SU-DHL-6 (cell line): Measurements from ENCODE around the gene ACVRL1.

Experiments used
- H2AFZ ChIP-seq: fragments of 200-600 bp; sonication (generic); 2 replicates; pipeline ENCODE4 v1.6.1; 2014; ENCODE audit warnings: low read depth, mild to moderate bottlenecking, moderate library complexity, mixed read lengths, antibody characterized with exemption, low read length; ENCODE audit not compliant: severe bottlenecking
- H3F3A ChIP-seq: fragments of 200-600 bp; shearing (Covaris generic); 2 replicates; pipeline ENCODE4 v1.6.0; 2016; ENCODE audit warnings: antibody characterized with exemption, mild to moderate bottlenecking; ENCODE audit not compliant: insufficient read depth
- H3K27ac ChIP-seq: fragments of 200-600 bp; sonication (generic); 2 replicates; pipeline ENCODE4 v1.5.1; 2016; ENCODE audit warnings: low read depth, mild to moderate bottlenecking, low read length, moderate library complexity, mixed read lengths
- H3K27me3 ChIP-seq: fragments of 200-600 bp; sonication (generic), shearing (Covaris generic); 2 replicates; pipeline ENCODE4 v1.6.0; 2014; ENCODE audit warnings: mild to moderate bottlenecking, low read length
- H3K36me3 ChIP-seq: fragments of 200-600 bp; sonication (generic); 2 replicates; pipeline ENCODE4 v1.6.1; 2014; ENCODE audit warnings: mild to moderate bottlenecking, low read length, mixed read lengths
- H3K4me2 ChIP-seq: fragments of 300-600, 200-600 bp; shearing (Covaris generic), sonication (generic); 2 replicates; pipeline ENCODE4 v1.6.0; 2014; ENCODE audit warnings: low read length, low read depth, mild to moderate bottlenecking; ENCODE audit not compliant: poor library complexity, severe bottlenecking
- H3K4me3 ChIP-seq: fragments of 200-600 bp; sonication (generic); 2 replicates; pipeline ENCODE4 v1.5.1; 2014; ENCODE audit warnings: antibody characterized with exemption, low read length, mild to moderate bottlenecking, mixed read lengths; ENCODE audit not compliant: insufficient read depth, poor library complexity, severe bottlenecking
- H3K79me2 ChIP-seq: fragments of 200-600 bp; sonication (generic); 2 replicates; pipeline ENCODE4 v1.6.1; 2014; ENCODE audit warnings: mild to moderate bottlenecking, low read length, moderate library complexity; ENCODE audit not compliant: insufficient read depth
- H3K9ac ChIP-seq: fragments of 200-600 bp; sonication (generic); 2 replicates; pipeline ENCODE4 v1.7.0; 2014; ENCODE audit warnings: mild to moderate bottlenecking, low read length
- H3K9me2 ChIP-seq: fragments of 200-600 bp; sonication (generic); replicated peaks from 2 replicates; pipeline ENCODE4 v1.6.1; 2014; ENCODE audit warnings: low read length; ENCODE audit not compliant: insufficient read depth
- H3K9me3 ChIP-seq: fragments of 200-600 bp; sonication (generic); 2 replicates; pipeline ENCODE4 v1.6.1; 2014; ENCODE audit warnings: low read length, mixed read lengths; ENCODE audit not compliant: insufficient read depth
- H4K20me1 ChIP-seq: fragments of 200-600 bp; sonication (generic); 2 replicates; pipeline ENCODE4 v1.6.1; 2014; ENCODE audit warnings: low read depth, mild to moderate bottlenecking, antibody characterized with exemption, low read length, moderate library complexity, mixed read lengths
- EZH2phosphoT487 ChIP-seq: fragments of 200-600 bp; sonication (generic), shearing (Covaris generic); conservative IDR thresholded peaks from 2 replicates; pipeline ENCODE4 v1.6.1; 2018; ENCODE audit warnings: mild to moderate bottlenecking, antibody characterized with exemption, low read length, moderate library complexity, mixed read lengths
- TF ChIP-seq, protein P1 (sequence below): fragments of 200-600 bp; sonication (generic); IDR thresholded peaks from one replicate; pipeline ENCODE4 v1.5.1; 2017; ENCODE audit warnings: antibody characterized with exemption, mild to moderate bottlenecking, low read length, moderate library complexity; ENCODE audit not compliant: insufficient read depth, poor library complexity, severe bottlenecking

Gene ACVRL1

DNA sequence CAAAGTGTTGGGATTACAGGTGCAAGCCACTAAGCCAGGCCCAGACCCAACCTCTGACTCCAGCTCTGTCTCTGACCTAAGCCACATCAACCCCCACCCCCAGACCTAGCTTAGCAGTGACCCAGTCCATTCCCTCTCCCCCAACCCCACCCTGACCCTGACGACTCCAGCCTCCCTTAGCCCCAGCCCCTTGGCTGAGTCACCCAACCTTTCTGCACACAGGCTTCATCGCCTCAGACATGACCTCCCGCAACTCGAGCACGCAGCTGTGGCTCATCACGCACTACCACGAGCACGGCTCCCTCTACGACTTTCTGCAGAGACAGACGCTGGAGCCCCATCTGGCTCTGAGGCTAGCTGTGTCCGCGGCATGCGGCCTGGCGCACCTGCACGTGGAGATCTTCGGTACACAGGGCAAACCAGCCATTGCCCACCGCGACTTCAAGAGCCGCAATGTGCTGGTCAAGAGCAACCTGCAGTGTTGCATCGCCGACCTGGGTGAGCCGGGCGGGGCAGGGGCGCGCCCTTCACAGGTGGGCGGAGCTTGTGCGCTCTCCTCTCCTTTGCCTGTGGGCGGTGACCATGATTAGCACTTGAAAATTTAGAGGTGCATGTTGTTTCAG is 7.8 kb downstream of the ACVRL1 start:
- H3K4me2 ChIP-seq = no peak overlapping the region
- no peaks in the 10 kb centered on the region for H3K27me3 ChIP-seq
- no peaks in the 10 kb centered on the region for H3K9me2 ChIP-seq
- no peak for TF ChIP-seq EZH2phosphoT487
- TF ChIP-seq, protein P1, sequence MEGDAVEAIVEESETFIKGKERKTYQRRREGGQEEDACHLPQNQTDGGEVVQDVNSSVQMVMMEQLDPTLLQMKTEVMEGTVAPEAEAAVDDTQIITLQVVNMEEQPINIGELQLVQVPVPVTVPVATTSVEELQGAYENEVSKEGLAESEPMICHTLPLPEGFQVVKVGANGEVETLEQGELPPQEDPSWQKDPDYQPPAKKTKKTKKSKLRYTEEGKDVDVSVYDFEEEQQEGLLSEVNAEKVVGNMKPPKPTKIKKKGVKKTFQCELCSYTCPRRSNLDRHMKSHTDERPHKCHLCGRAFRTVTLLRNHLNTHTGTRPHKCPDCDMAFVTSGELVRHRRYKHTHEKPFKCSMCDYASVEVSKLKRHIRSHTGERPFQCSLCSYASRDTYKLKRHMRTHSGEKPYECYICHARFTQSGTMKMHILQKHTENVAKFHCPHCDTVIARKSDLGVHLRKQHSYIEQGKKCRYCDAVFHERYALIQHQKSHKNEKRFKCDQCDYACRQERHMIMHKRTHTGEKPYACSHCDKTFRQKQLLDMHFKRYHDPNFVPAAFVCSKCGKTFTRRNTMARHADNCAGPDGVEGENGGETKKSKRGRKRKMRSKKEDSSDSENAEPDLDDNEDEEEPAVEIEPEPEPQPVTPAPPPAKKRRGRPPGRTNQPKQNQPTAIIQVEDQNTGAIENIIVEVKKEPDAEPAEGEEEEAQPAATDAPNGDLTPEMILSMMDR = no peak
- no peak overlapping the region for H2AFZ ChIP-seq
- no peak overlapping the region for H3K4me3 ChIP-seq
- no peaks in the 10 kb centered on the region for H4K20me1 ChIP-seq
- H3K27ac ChIP-seq = no peak overlapping the region
- no peaks in the 10 kb centered on the region for H3K79me2 ChIP-seq
- no peaks in the 10 kb centered on the region for H3F3A ChIP-seq
- H3K36me3 ChIP-seq = no peaks in the 10 kb centered on the region
- no peaks in the 10 kb centered on the region for H3K9me3 ChIP-seq
- H3K9ac ChIP-seq = no peak overlapping the region

DNA sequence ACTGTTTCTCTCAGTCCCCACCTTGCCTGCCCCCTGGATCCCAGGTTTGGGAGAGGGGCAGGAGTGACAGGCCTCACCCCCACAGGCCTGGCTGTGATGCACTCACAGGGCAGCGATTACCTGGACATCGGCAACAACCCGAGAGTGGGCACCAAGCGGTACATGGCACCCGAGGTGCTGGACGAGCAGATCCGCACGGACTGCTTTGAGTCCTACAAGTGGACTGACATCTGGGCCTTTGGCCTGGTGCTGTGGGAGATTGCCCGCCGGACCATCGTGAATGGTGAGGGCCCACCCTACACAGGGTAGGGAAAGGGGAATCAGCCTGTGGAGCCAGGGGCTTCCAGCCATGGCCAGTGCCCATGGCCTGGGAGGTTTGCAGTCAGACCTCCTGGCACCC is 8.6 kb downstream of the ACVRL1 start:
- Histone ChIP-seq H2AFZ (no peak overlapping the region), H3K9me3 (no peaks in the 10 kb centered on the region), H3K9ac (no peak overlapping the region), H3K27ac (no peak overlapping the region), H4K20me1 (no peaks in the 10 kb centered on the region), H3K79me2 (no peaks in the 10 kb centered on the region), H3F3A (no peaks in the 10 kb centered on the region), H3K36me3 (no peaks in the 10 kb centered on the region), H3K27me3 (no peaks in the 10 kb centered on the region), H3K9me2 (no peaks in the 10 kb centered on the region), H3K4me3 (no peak overlapping the region), H3K4me2 (no peak overlapping the region)
- TF ChIP-seq EZH2phosphoT487 = no peak
- TF ChIP-seq, protein P1 = no peak

DNA sequence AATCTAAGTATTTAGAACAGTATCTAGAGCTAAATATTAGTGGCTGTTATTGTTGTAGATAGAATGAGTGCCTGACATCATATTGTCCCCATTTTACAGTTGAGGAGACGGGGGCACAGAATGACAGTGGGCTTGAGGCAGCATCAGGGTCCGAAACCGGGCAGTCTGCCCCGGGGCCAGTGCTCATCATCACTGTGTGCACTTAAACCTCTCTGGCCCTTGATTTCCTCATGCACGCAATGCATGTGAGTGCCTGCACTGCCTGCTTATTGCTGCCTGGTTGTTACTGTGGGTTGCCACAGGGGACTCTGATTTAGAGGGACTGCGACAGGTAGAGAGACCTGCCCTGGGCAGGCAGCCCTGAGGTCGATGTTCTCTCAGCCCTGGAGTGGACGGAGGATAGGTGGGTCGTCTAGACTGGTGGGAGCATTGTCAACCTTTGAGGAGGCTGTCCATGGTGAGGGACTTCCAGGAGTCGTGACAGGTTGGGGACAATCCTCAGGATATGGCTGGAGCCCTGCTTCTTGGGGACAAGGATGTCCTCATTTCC is 9.8 kb downstream of the ACVRL1 start:
- H3K9me3 ChIP-seq = no peaks in the 10 kb centered on the region
- no peaks in the 10 kb centered on the region for H3F3A ChIP-seq
- TF ChIP-seq, protein P1 = no peak
- no peak for TF ChIP-seq EZH2phosphoT487
- no peak overlapping the region for H3K4me3 ChIP-seq
- H3K27ac ChIP-seq = no peak overlapping the region
- H3K4me2 ChIP-seq = no peak overlapping the region
- H2AFZ ChIP-seq = no peak overlapping the region
- no peaks in the 10 kb centered on the region for H3K27me3 ChIP-seq
- no peaks in the 10 kb centered on the region for H3K36me3 ChIP-seq
- H3K9ac ChIP-seq = no peak overlapping the region
- H4K20me1 ChIP-seq = no peaks in the 10 kb centered on the region
- H3K79me2 ChIP-seq = no peaks in the 10 kb centered on the region
- no peaks in the 10 kb centered on the region for H3K9me2 ChIP-seq
